HepG2 (cell line): ENCODE data around the gene VRK2. TPM values are rescaled to one million over a fixed set of nuclear protein-coding genes. Genes with fewer than 3 reads are reported as not detected.
A peak's percentile ranks its signal among the peaks of the same experiment; 100 is the strongest.
"Not testable (repeated sequence)": the region's sequence is repeated elsewhere in the genome, so short reads cannot be mapped to it uniquely, and the experiment has no call there.

Experiments used
- ATAC-seq: fragments of 200-7000 bp; cut with Tn5 transposase; 3 replicates; pipeline ENCODE4 v1.9.1; 2020; ENCODE audit warnings: mild to moderate bottlenecking, moderate library complexity
- BruUV-seq: library from RNA; stranded (reverse); fragments of 400-500 nt; replicated peaks from 2 replicates; lab custom pipeline; 2021; lab: Mats Ljungman, UMichigan
- CTCF ChIA-PET: fragments of 300-600 bp; formaldehyde crosslinking; extraction: SDS; loops from one replicate; lab custom pipeline; 2021; ENCODE audit warnings: low total read pairs, inconsistent platforms, low intra/inter-chr PET ratio; lab: Yijun Ruan, JAX
- POLR2A ChIA-PET: fragments of 350-600 bp; sonication (Branson Sonifier 250); formaldehyde crosslinking; loops from one replicate; lab custom pipeline; 2020; ENCODE audit warnings: antibody characterized with exemption, inconsistent platforms; lab: Yijun Ruan, JAX
- DNase-seq: peaks from one replicate; pipeline ENCODE4 v3.0.0-alpha.2; 2015; ENCODE audit warnings: low spot score
- FAIRE-seq: peaks from 3 replicates; lab custom pipeline; 2011; peaks lifted over from hg19 to GRCh38; lab: Jason Lieb, UNC
- H2AFZ ChIP-seq: one replicate; pipeline ENCODE4 v1.6.1; 2011; ENCODE audit warnings: low read length, inconsistent platforms
- H3K27ac ChIP-seq: fragments of 300-600 bp; 3 replicates; pipeline ENCODE4 v1.8.0; 2011; ENCODE audit warnings: mixed run types, mild to moderate bottlenecking, mixed read lengths, low read length, inconsistent platforms; ENCODE audit not compliant: insufficient read depth; ENCODE audit errors: extremely low read length
- H3K27me3 ChIP-seq, 2 experiments: fragments of 200-600 bp in 1 of 2; 2 replicates in 1 of 2; 3 replicates in 1 of 2; pipeline versions ENCODE4 v1.6.0 to v1.8.0; 2011; ENCODE audit warnings: low read length in 2 of 2, mild to moderate bottlenecking in 2 of 2, moderate library complexity in 2 of 2, inconsistent platforms in 1 of 2; ENCODE audit not compliant: insufficient read depth in 2 of 2, control insufficient read depth in 1 of 2
- H3K36me3 ChIP-seq, 2 experiments: fragments of 200-600 bp in 1 of 2; replicated peaks in 1 of 2; 2 replicates in 1 of 2; 3 replicates in 1 of 2; pipeline versions ENCODE4 v1.5.1 to v1.8.0; 2011; ENCODE audit warnings: low read length in 2 of 2, inconsistent platforms in 1 of 2; ENCODE audit not compliant: insufficient read depth in 2 of 2, control insufficient read depth in 1 of 2
- H3K4me1 ChIP-seq: 2 replicates; pipeline ENCODE4 v1.5.1; 2012; ENCODE audit warnings: low read length, inconsistent platforms; ENCODE audit not compliant: insufficient read depth
- H3K4me2 ChIP-seq: 2 replicates; pipeline ENCODE4 v1.6.0; 2011; ENCODE audit warnings: low read depth, low read length, inconsistent platforms
- H3K4me3 ChIP-seq, 3 experiments: fragments of 200-600 bp in 1 of 3; sonication (generic), shearing (Covaris generic) in 1 of 3; replicated peaks in 1 of 3; 2 replicates each; pipeline ENCODE4 v1.5.1; 2011 to 2016; ENCODE audit warnings: low read length in 3 of 3, inconsistent platforms in 2 of 3, low read depth in 2 of 3, mild to moderate bottlenecking in 2 of 3, control low read depth in 1 of 3, mixed read lengths in 1 of 3; ENCODE audit not compliant: insufficient read depth in 1 of 3
- H3K79me2 ChIP-seq: one replicate; pipeline ENCODE4 v1.6.1; 2011; ENCODE audit warnings: low read length, inconsistent platforms; ENCODE audit not compliant: insufficient read depth
- H3K9ac ChIP-seq: 2 replicates; pipeline ENCODE4 v1.6.0; 2011; ENCODE audit warnings: mild to moderate bottlenecking, low read depth, low read length, inconsistent platforms; ENCODE audit not compliant: insufficient read depth
- H3K9me3 ChIP-seq: 2 replicates; pipeline ENCODE4 v1.5.1; 2012; ENCODE audit warnings: mild to moderate bottlenecking, low read length
- H4K20me1 ChIP-seq: 2 replicates; pipeline ENCODE4 v1.6.0; 2011; ENCODE audit warnings: inconsistent platforms, mild to moderate bottlenecking, low read length, moderate library complexity; ENCODE audit not compliant: insufficient read depth
- NFKB2 ChIP-seq: sonication (generic); formaldehyde crosslinking; IDR thresholded peaks from 2 replicates; pipeline ENCODE4 v1.4.0; 2020; ENCODE audit warnings: missing genetic modification reagents, borderline replicate concordance
- SALL1 ChIP-seq: sonication (generic); formaldehyde crosslinking; IDR thresholded peaks from 2 replicates; pipeline ENCODE4 v1.8.0; 2022; ENCODE audit warnings: mild to moderate bottlenecking, missing genetic modification reagents
- SOX13 ChIP-seq, 3 experiments: fragments of 450-650 bp in 1 of 3; sonication (generic) in 1 of 3; formaldehyde crosslinking in 1 of 3; IDR thresholded peaks in 2 of 3; conservative IDR thresholded peaks in 1 of 3; 2 replicates each; pipeline versions ENCODE4 v1.5.0 to v1.6.1; 2016 to 2020; ENCODE audit warnings: antibody characterized with exemption in 1 of 3, mild to moderate bottlenecking in 1 of 3, missing compliant biosample characterization in 1 of 3, missing genetic modification reagents in 1 of 3, moderate library complexity in 1 of 3
- ZMYM2 ChIP-seq: sonication (generic); formaldehyde crosslinking; IDR thresholded peaks from 2 replicates; pipeline ENCODE4 v1.8.0; 2022; ENCODE audit warnings: mild to moderate bottlenecking, missing genetic modification reagents
- ZMYM3 ChIP-seq: sonication (generic); formaldehyde crosslinking; IDR thresholded peaks from 2 replicates; pipeline ENCODE4 v1.5.1; 2020; ENCODE audit warnings: mild to moderate bottlenecking, missing genetic modification reagents
- ZNF292 ChIP-seq: sonication (generic); formaldehyde crosslinking; IDR thresholded peaks from 2 replicates; pipeline ENCODE4 v1.8.1; 2022; ENCODE audit warnings: mild to moderate bottlenecking, low read depth, missing genetic modification reagents, borderline replicate concordance
- WGBS: methylation state at CpG from one replicate; pipeline ENCODE4 v1.1.6; 2017; ENCODE audit warnings: low lambda C conversion rate; 5-methylcytosine and 5-hydroxymethylcytosine counted together
- in situ Hi-C: cut with HindIII; loops from 2 replicates; pipeline ENCODE4 v1.10.0; 2017; ENCODE audit warnings: low pct_unique_long_range_greater_than_20kb; ENCODE audit not compliant: extremely low pct_ligation_motif_present
- intact Hi-C: fragments of 100-400 bp; cut with micrococcal nuclease; formaldehyde crosslinking; loops from one replicate; pipeline ENCODE4 v1.10.0; 2022; ENCODE audit not compliant: unreplicated experiment
- polyA plus RNA-seq, 8 experiments: library from polyadenylated mRNA; depleted of rRNA in 3 of 8; stranded (reverse) in 7 of 8; unstranded in 1 of 8; fragments of >200 nt; fragmentation: Illumina TruSeq in 4 of 8; extraction: Trizol in 4 of 8; gene quantifications; 2 replicates each; pipeline versions ENCODE4 v1.2.1 to v1.2.3, GENCODE V29; 2011 to 2016; ENCODE audit warnings: low read depth in 4 of 8, missing spikeins in 1 of 8, mixed read lengths in 1 of 8; ENCODE audit not compliant: insufficient read depth in 1 of 8
- total RNA-seq, 5 experiments: library from RNA; depleted of rRNA; stranded (reverse); fragments of >200 nt; fragmentation: Illumina TruSeq; extraction: Trizol; gene quantifications; 2 replicates each; pipeline ENCODE4 v1.2.3, GENCODE V29; 2016; ENCODE audit warnings: low read depth in 1 of 5

The VRK2 gene
- total and polyA plus RNA-seq, 2 of the 13 experiments (the other 11 are each of a cell fraction or from before 2014, with no cell fraction given): 13.3 to 29.1 TPM

- TF ChIP-seq ZNF292 (CRISPR knock-in tag): peak; percentile 67; the same call in 1 of the 2 replicates
- TF ChIP-seq SOX13 (IDR thresholded peaks at IDR 0.05): not testable (repeated sequence)
- peak in 1 of 2 experiments; percentile 59; a peak in 2 of 4 replicates for TF ChIP-seq SOX13 (CRISPR knock-in tag; conservative IDR thresholded peaks at IDR 0.05 in 1 of 2, IDR thresholded peaks at IDR 0.05 in 1 of 2)
- peak; percentile 43; the same call in 1 of the 2 replicates for TF ChIP-seq SALL1 (CRISPR knock-in tag)
- peak; percentile 43; the same call in 1 of the 2 replicates for TF ChIP-seq NFKB2
- TF ChIP-seq, all 625 proteins: peak for 31; not testable (repeated sequence) for 594
Observed at GRCh38 chr2:58171831-58172230, 125.2 kb downstream of the VRK2 start (continued).

GRCh38 chr2:58177187-58177586, 130.6 kb downstream of the VRK2 start:
- H3K36me3 ChIP-seq, intact Hi-C loops, H3K27me3 ChIP-seq, H3K4me2 ChIP-seq, H3K27ac ChIP-seq, ATAC-seq, H3K4me3 ChIP-seq, H3K9me3 ChIP-seq, H2AFZ ChIP-seq, CTCF ChIA-PET, H4K20me1 ChIP-seq, H3K79me2 ChIP-seq, in situ Hi-C loops, DNase-seq, FAIRE-seq, H3K9ac ChIP-seq, POLR2A ChIA-PET, BruUV-seq, H3K4me1 ChIP-seq: not testable (repeated sequence)
- 77% methylated on average over 2 of the region's 4 CpGs for WGBS

- H4K20me1 ChIP-seq, H3K9me3 ChIP-seq, in situ Hi-C loops, H3K27me3 ChIP-seq, H2AFZ ChIP-seq, H3K4me2 ChIP-seq, H3K27ac ChIP-seq, H3K36me3 ChIP-seq, BruUV-seq, H3K4me1 ChIP-seq, CTCF ChIA-PET, H3K4me3 ChIP-seq, H3K9ac ChIP-seq, H3K79me2 ChIP-seq, intact Hi-C loops, POLR2A ChIA-PET, ATAC-seq, FAIRE-seq, DNase-seq: not testable (repeated sequence)
- TF ChIP-seq ZMYM2 (CRISPR knock-in tag) (0 out of 2 replicates have a peak, but pooled peaks have one; percentile 28), ZMYM3 (CRISPR knock-in tag) (0 out of 2 replicates have a peak, but pooled peaks have one; percentile 17)
- 97% methylated on average over 3 of the region's 3 CpGs for WGBS
Observed at GRCh38 chr2:58180175-58180574, 133.6 kb downstream of the VRK2 start.
